Trophoblast cell (in vitro differentiated cells and primary cell): ENCODE measurements around the gene PRKD2.
"Not testable (repeated sequence)": the region's sequence is repeated elsewhere in the genome, so short reads cannot be mapped to it uniquely, and the experiment has no call there.

ENCODE experiments used
- DNase-seq, 2 donors: peaks; one replicate each; pipeline ENCODE4 v3.0.0-alpha.2; 2016
- H2AFZ ChIP-seq: 2 replicates; pipeline ENCODE4 v1.6.1; 2013; ENCODE audit warnings: low read length, moderate library complexity, mild to moderate bottlenecking; ENCODE audit not compliant: insufficient read depth, poor library complexity
- H2AK5ac ChIP-seq: 2 replicates; pipeline ENCODE4 v1.6.1; 2013; ENCODE audit warnings: mild to moderate bottlenecking, low read length
- H2BK120ac ChIP-seq: 2 replicates; pipeline ENCODE4 v1.6.1; 2013; ENCODE audit warnings: low read length, mild to moderate bottlenecking, moderate library complexity; ENCODE audit not compliant: insufficient read depth, poor library complexity
- H2BK12ac ChIP-seq: 2 replicates; pipeline ENCODE4 v1.6.1; 2013; ENCODE audit warnings: mild to moderate bottlenecking, low read length, moderate library complexity
- H2BK5ac ChIP-seq: 2 replicates; pipeline ENCODE4 v1.6.1; 2013; ENCODE audit warnings: low read length, low read depth, moderate library complexity, mild to moderate bottlenecking; ENCODE audit not compliant: poor library complexity
- H3K14ac ChIP-seq: 2 replicates; pipeline ENCODE4 v1.6.1; 2013; ENCODE audit warnings: mild to moderate bottlenecking, low read length
- H3K18ac ChIP-seq: 2 replicates; pipeline ENCODE4 v1.6.1; 2013; ENCODE audit warnings: mild to moderate bottlenecking, low read length
- H3K23ac ChIP-seq: 2 replicates; pipeline ENCODE4 v1.6.1; 2013; ENCODE audit warnings: low read length
- H3K27ac ChIP-seq: 2 replicates; pipeline ENCODE4 v1.5.1; 2013; ENCODE audit warnings: low read depth, mild to moderate bottlenecking, inconsistent platforms, low read length, moderate library complexity
- H3K27me3 ChIP-seq: 2 replicates; pipeline ENCODE4 v1.6.1; 2013; ENCODE audit warnings: inconsistent platforms, mild to moderate bottlenecking, low read length, moderate library complexity; ENCODE audit not compliant: insufficient read depth
- H3K36me3 ChIP-seq, 2 experiments: 1 replicate in 1 of 2; 2 replicates in 1 of 2; pipeline ENCODE4 v1.6.1; 2013; ENCODE audit warnings: low read length in 2 of 2, mild to moderate bottlenecking in 2 of 2, moderate library complexity in 1 of 2; ENCODE audit not compliant: insufficient read depth in 2 of 2, control insufficient read depth in 1 of 2
- H3K4ac ChIP-seq: 2 replicates; pipeline ENCODE4 v1.6.1; 2013; ENCODE audit warnings: low read depth, mild to moderate bottlenecking, low read length, moderate library complexity
- H3K4me1 ChIP-seq, 2 experiments: 1 replicate in 1 of 2; 2 replicates in 1 of 2; pipeline ENCODE4 v1.6.1; 2013; ENCODE audit warnings: low read length in 2 of 2, mild to moderate bottlenecking in 2 of 2, moderate library complexity in 1 of 2; ENCODE audit not compliant: insufficient read depth in 2 of 2, control insufficient read depth in 1 of 2
- H3K4me2 ChIP-seq: 2 replicates; pipeline ENCODE4 v1.6.1; 2013; ENCODE audit warnings: inconsistent platforms, mild to moderate bottlenecking, low read length, moderate library complexity
- H3K4me3 ChIP-seq: 2 replicates; pipeline ENCODE4 v1.5.1; 2013; ENCODE audit warnings: mild to moderate bottlenecking, low read depth, low read length, inconsistent platforms
- H3K79me1 ChIP-seq: one replicate; pipeline ENCODE4 v1.6.1; 2013; ENCODE audit warnings: low read length
- H3K79me2 ChIP-seq: 2 replicates; pipeline ENCODE4 v1.6.1; 2013; ENCODE audit warnings: low read length, mild to moderate bottlenecking; ENCODE audit not compliant: control insufficient read depth, insufficient read depth, poor library complexity
- H3K9ac ChIP-seq: 2 replicates; pipeline ENCODE4 v1.6.1; 2013; ENCODE audit warnings: mild to moderate bottlenecking, low read length
- H3K9me3 ChIP-seq: 2 replicates; pipeline ENCODE4 v1.6.1; 2013; ENCODE audit warnings: low read depth, mild to moderate bottlenecking, control low read depth, inconsistent platforms, low read length; ENCODE audit not compliant: insufficient read depth
- H4K12ac ChIP-seq: 2 replicates; pipeline ENCODE4 v1.6.1; 2013; ENCODE audit warnings: low read depth, mild to moderate bottlenecking, low read length, moderate library complexity
- H4K8ac ChIP-seq: 2 replicates; pipeline ENCODE4 v1.6.1; 2013; ENCODE audit warnings: low read depth, mild to moderate bottlenecking, low read length, moderate library complexity
- H4K91ac ChIP-seq: one replicate; pipeline ENCODE4 v1.6.1; 2013; ENCODE audit warnings: low read depth, mild to moderate bottlenecking, low read length, moderate library complexity
- WGBS: extraction: QIAGEN DNeasy Blood & Tissue Kit; methylation state at CpG from one replicate; pipeline ENCODE4 v1.1.7; 2013; ENCODE audit warnings: missing lambda C conversion rate; ENCODE audit not compliant: insufficient read length, insufficient coverage; ENCODE audit errors: extremely low coverage; 5-methylcytosine and 5-hydroxymethylcytosine counted together

Gene PRKD2

DNA sequence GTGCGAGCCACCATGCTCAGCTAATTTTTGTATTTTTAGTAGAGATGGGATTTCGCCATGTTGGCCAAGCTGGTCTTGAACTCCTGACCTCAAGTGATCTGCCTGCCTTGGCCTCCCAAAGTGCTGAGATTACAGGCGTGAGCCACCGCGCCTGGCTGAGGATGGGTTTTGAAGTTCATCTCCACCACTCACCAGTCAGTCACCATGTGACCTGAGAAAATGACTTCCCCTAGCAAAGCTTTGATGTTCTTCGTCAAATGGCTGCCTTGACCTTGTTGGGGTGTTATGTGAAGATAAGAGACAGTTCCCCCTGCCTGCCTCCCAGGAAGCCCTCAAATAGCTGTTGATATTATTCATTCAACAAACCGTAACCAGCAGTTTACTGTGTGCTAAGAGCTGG lies 87.9 kb downstream of the PRKD2 start:
- H2BK5ac ChIP-seq, H3K14ac ChIP-seq, DNase-seq, H2AFZ ChIP-seq, H3K4me2 ChIP-seq, H4K91ac ChIP-seq, H3K4me3 ChIP-seq, H3K27ac ChIP-seq, H3K36me3 ChIP-seq, H2BK120ac ChIP-seq, H3K9me3 ChIP-seq, H4K8ac ChIP-seq, H2BK12ac ChIP-seq, H3K79me1 ChIP-seq, H3K27me3 ChIP-seq, H3K18ac ChIP-seq, H3K23ac ChIP-seq, H4K12ac ChIP-seq, H3K9ac ChIP-seq, H3K79me2 ChIP-seq, H2AK5ac ChIP-seq, H3K4ac ChIP-seq: not testable (repeated sequence)
- no CpG with 5 or more reads among the region's 7 CpGs for WGBS
- H3K4me1 ChIP-seq: peaks cover 17 to 22% of the 10 kb centered on the region in 2 experiments

DNA sequence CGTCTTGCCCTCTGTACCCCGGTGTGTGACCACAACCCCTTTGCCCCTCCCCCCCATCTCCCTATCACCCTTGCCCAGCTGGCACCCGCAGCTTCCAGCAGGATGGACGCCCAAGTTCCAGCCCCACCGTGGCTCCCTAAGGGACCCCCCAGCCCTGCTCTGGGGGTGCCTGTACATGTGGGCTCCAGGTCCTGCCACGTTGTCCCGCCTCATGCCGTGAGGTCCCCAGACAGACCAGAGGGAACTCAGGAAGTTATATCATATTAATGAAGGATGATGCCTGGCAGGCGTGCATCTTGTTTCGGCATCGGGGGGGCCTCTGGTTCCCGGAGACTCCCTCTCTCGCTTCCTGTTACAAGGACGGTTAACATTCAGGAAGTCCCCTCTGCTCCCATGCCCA lies 90.5 kb downstream of the PRKD2 start:
- Histone ChIP-seq H2BK120ac (no peak overlapping the region), H3K79me1 (peaks cover under 1% of the 10 kb centered on the region), H4K91ac (peak overlapping the region; percentile 7), H3K9me3 (no peaks in the 10 kb centered on the region), H4K12ac (no peak overlapping the region), H4K8ac (no peak overlapping the region), H3K4me1 (peaks cover 16 to 20% of the 10 kb centered on the region in 2 experiments), H2BK12ac (no peak overlapping the region), H3K4ac (no peak overlapping the region), H3K27ac (no peak overlapping the region), H2AFZ (no peak overlapping the region), H2AK5ac (peak overlapping the region; percentile 48), H2BK5ac (no peak overlapping the region), H3K18ac (no peak overlapping the region), H3K4me3 (no peak overlapping the region), H3K27me3 (no peaks in the 10 kb centered on the region), H3K36me3 (no peaks in the 10 kb centered on the region), H3K14ac (no peak overlapping the region), H3K4me2 (no peak overlapping the region), H3K9ac (no peak overlapping the region), H3K23ac (no peak overlapping the region), H3K79me2 (no peaks in the 10 kb centered on the region)
- no peak for DNase-seq
- no CpG with 5 or more reads among the region's 14 CpGs for WGBS

DNA sequence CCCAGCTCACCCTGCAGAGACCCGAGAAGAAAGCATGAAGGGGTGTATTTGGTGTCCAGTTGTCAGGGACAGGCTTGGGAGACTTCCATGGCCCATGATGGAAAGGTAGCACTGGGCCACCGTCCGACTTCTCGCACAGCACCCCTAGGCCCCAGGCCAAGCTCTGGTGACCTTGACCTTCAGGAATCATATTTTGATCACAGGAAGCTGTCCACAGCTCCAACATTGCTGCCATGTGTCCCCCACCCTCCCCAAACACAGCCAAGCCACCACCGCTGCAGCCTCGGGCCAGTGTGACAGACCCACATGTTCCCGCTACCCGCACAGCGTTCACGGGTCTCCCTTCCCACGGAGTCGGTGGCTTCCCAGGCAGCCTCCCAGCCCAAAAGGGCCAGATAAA lies 91.2 kb downstream of the PRKD2 start:
- no peaks in the 10 kb centered on the region for H3K27me3 ChIP-seq
- no peak overlapping the region for H3K14ac ChIP-seq
- H2AFZ ChIP-seq: no peak overlapping the region
- H2AK5ac ChIP-seq: peak overlapping the region; percentile 0
- no peak overlapping the region for H3K9ac ChIP-seq
- peak overlapping the region; percentile 7 for H4K91ac ChIP-seq
- no peak overlapping the region for H3K18ac ChIP-seq
- no peak overlapping the region for H2BK120ac ChIP-seq
- no peaks in the 10 kb centered on the region for H3K36me3 ChIP-seq
- peaks cover 4% of the 10 kb centered on the region for H3K79me1 ChIP-seq
- DNase-seq: no peak
- no peak overlapping the region for H2BK5ac ChIP-seq
- no peaks in the 10 kb centered on the region for H3K9me3 ChIP-seq
- no CpG with 5 or more reads among the region's 12 CpGs for WGBS
- H3K23ac ChIP-seq: no peak overlapping the region
- H4K12ac ChIP-seq: no peak overlapping the region
- peak overlapping the region; percentile 37 for H2BK12ac ChIP-seq
- H3K79me2 ChIP-seq: no peaks in the 10 kb centered on the region
- no peak overlapping the region for H3K27ac ChIP-seq
- no peak overlapping the region for H3K4me2 ChIP-seq
- H3K4ac ChIP-seq: no peak overlapping the region
- H3K4me3 ChIP-seq: no peak overlapping the region
- no peak overlapping the region for H4K8ac ChIP-seq
- peaks cover 20 to 24% of the 10 kb centered on the region in 2 experiments for H3K4me1 ChIP-seq

DNA sequence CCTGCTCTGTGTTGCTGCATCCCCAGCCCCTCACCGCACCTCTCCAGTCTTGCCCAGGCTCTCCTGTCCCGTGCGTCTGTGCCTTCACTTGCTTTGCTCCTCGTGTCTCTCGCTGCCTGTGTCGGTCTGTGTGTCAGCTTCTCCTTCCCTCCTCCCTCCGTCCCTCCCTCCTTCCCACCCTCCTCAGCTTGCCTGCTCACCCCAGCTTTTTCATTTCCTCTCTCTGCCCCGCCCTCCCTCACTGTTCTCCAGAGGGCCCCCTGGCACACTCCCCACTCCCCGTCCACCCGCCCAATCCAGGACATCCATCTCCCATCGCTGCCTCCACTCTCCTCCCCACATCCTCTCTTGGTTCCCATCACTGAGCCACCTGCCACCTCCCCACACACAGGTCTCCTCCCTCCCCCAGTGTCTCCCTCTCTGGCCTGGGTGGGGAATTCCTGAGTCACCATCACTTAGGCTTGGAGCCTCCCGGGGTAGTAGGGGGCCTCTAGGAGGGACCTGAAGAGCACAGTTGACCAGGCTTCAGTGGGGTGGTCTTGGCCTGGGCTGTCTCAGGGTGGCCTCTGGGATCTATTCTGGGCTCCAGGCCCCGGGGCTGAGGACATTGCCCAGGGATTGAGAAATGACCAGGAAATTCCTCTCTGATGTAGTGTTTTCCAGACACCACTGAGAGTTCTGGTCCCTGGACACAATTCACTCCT lies 91.8 kb downstream of the PRKD2 start, which contains the start of gene PTGIR:
PTGIR (minus strand) TSS at position 132 of the 704 bp plus-strand sequence. CDS start 864 bp downstream, outside the sequence.
- H3K14ac ChIP-seq: no peak within 1 kb of the TSS
- H4K12ac ChIP-seq: no peak within 1 kb of the TSS
- H2BK5ac ChIP-seq: no peak within 1 kb of the TSS
- no peaks in the 10 kb centered on the region for H3K9me3 ChIP-seq
- no CpG with 5 or more reads among the region's 13 CpGs for WGBS
- peak within 1 kb of the TSS; percentile 0 for H2AK5ac ChIP-seq
- H3K27ac ChIP-seq: no peak within 1 kb of the TSS
- H2BK12ac ChIP-seq: peak within 1 kb of the TSS; percentile 37
- H3K4me1 ChIP-seq: peaks cover 20 to 24% of the 10 kb centered on the region in 2 experiments
- no peak within 1 kb of the TSS for H3K18ac ChIP-seq
- H3K23ac ChIP-seq: no peak within 1 kb of the TSS
- H3K4me3 ChIP-seq: no peak within 1 kb of the TSS
- DNase-seq: peak in 1 of 2 donors; percentile 23
- H3K79me2 ChIP-seq: no peaks in the 10 kb centered on the region
- H3K4ac ChIP-seq: no peak within 1 kb of the TSS
- H2AFZ ChIP-seq: no peak within 1 kb of the TSS
- peaks cover 4% of the 10 kb centered on the region for H3K79me1 ChIP-seq
- peak within 1 kb of the TSS; percentile 7 for H4K91ac ChIP-seq
- no peaks in the 10 kb centered on the region for H3K36me3 ChIP-seq
- peak within 1 kb of the TSS; percentile 9 for H2BK120ac ChIP-seq
- no peak within 1 kb of the TSS for H3K4me2 ChIP-seq
- no peak within 1 kb of the TSS for H4K8ac ChIP-seq
- H3K9ac ChIP-seq: no peak within 1 kb of the TSS
- no peaks in the 10 kb centered on the region for H3K27me3 ChIP-seq
